ENCODE results near the gene CERS5.

Gene CERS5

GRCh38 chr12:50102131-50102531 is 65.0 kb downstream of the CERS5 start:
- DNase-seq (ENCODE audit: low read depth, low spot score): no peak
- no peak for TF ChIP-seq FOXP2 (optimal IDR thresholded peaks at IDR 0.05; ENCODE audit: control extremely low read depth, extremely low read length, insufficient read depth)
- no peak for TF ChIP-seq EZH2 (IDR thresholded peaks at IDR 0.05)
- TF ChIP-seq POLR2AphosphoS5 (IDR thresholded peaks at IDR 0.05; ENCODE audit: borderline replicate concordance, low read depth, low read length): no peak; the same call in 1 of the 2 replicates
- 0 out of 2 replicates have a peak overlapping the region, but pooled peaks have one; percentile 9 for H3K27ac ChIP-seq
- no peak overlapping the region for H3K9ac ChIP-seq (ENCODE audit: insufficient read length)
- H3K4me3 ChIP-seq: no peak overlapping the region
- peaks cover 37% of the 10 kb centered on the region; the same call in 1 of the 2 replicates for H3K36me3 ChIP-seq (ENCODE audit: insufficient read depth, low read length)
- H3K9me3 ChIP-seq (ENCODE audit: low read depth, low read length): no peaks in the 10 kb centered on the region

GRCh38 chr12:50101663-50102062 is 65.5 kb downstream of the CERS5 start:
- H3K9me3 ChIP-seq (ENCODE audit: low read depth, low read length): no peaks in the 10 kb centered on the region
- TF ChIP-seq EZH2 (IDR thresholded peaks at IDR 0.05) (no peak), POLR2AphosphoS5 (IDR thresholded peaks at IDR 0.05; ENCODE audit: borderline replicate concordance, low read depth, low read length) (no peak), FOXP2 (optimal IDR thresholded peaks at IDR 0.05; ENCODE audit: control extremely low read depth, extremely low read length, insufficient read depth) (no peak)
- peaks cover 42% of the 10 kb centered on the region for H3K36me3 ChIP-seq (ENCODE audit: insufficient read depth, low read length)
- H3K27ac ChIP-seq: 0 out of 2 replicates have a peak overlapping the region, but pooled peaks have one; percentile 73
- DNase-seq (ENCODE audit: low read depth, low spot score): no peak
- H3K9ac ChIP-seq (ENCODE audit: insufficient read length): no peak overlapping the region
- H3K4me3 ChIP-seq: no peak overlapping the region

GRCh38 chr12:50100561-50100960 is 66.6 kb downstream of the CERS5 start:
- Histone ChIP-seq H3K27ac (peak overlapping the region; percentile 36; the same call in 1 of the 2 replicates), H3K9me3 (ENCODE audit: low read depth, low read length) (no peaks in the 10 kb centered on the region), H3K36me3 (ENCODE audit: insufficient read depth, low read length) (peaks cover 53% of the 10 kb centered on the region), H3K9ac (ENCODE audit: insufficient read length) (no peak overlapping the region), H3K4me3 (no peak overlapping the region)
- no peak for DNase-seq (ENCODE audit: low read depth, low spot score)
- TF ChIP-seq FOXP2 (optimal IDR thresholded peaks at IDR 0.05; ENCODE audit: control extremely low read depth, extremely low read length, insufficient read depth): no peak
- no peak for TF ChIP-seq POLR2AphosphoS5 (IDR thresholded peaks at IDR 0.05; ENCODE audit: borderline replicate concordance, low read depth, low read length)
- TF ChIP-seq EZH2 (IDR thresholded peaks at IDR 0.05): no peak

- H3K27ac ChIP-seq: no peak overlapping the region
- H3K9ac ChIP-seq (ENCODE audit: insufficient read length): no peak overlapping the region
- no peak for DNase-seq (ENCODE audit: low read depth, low spot score)
- H3K36me3 ChIP-seq (ENCODE audit: insufficient read depth, low read length): peaks cover 64% of the 10 kb centered on the region
- no peaks in the 10 kb centered on the region for H3K9me3 ChIP-seq (ENCODE audit: low read depth, low read length)
- TF ChIP-seq EZH2 (IDR thresholded peaks at IDR 0.05) (no peak), FOXP2 (optimal IDR thresholded peaks at IDR 0.05; ENCODE audit: control extremely low read depth, extremely low read length, insufficient read depth) (no peak), POLR2AphosphoS5 (IDR thresholded peaks at IDR 0.05; ENCODE audit: borderline replicate concordance, low read depth, low read length) (no peak)
- no peak overlapping the region for H3K4me3 ChIP-seq
Observed at GRCh38 chr12:50099302-50100008, 67.7 kb downstream of the CERS5 start.

GRCh38 chr12:50097952-50098351 is 69.2 kb downstream of the CERS5 start:
- H3K9ac ChIP-seq (ENCODE audit: insufficient read length): no peak overlapping the region
- TF ChIP-seq POLR2AphosphoS5 (IDR thresholded peaks at IDR 0.05; ENCODE audit: borderline replicate concordance, low read depth, low read length): no peak
- TF ChIP-seq EZH2 (IDR thresholded peaks at IDR 0.05): no peak
- TF ChIP-seq FOXP2 (optimal IDR thresholded peaks at IDR 0.05; ENCODE audit: control extremely low read depth, extremely low read length, insufficient read depth): no peak
- no peak for DNase-seq (ENCODE audit: low read depth, low spot score)
- no peak overlapping the region for H3K4me3 ChIP-seq
- H3K36me3 ChIP-seq (ENCODE audit: insufficient read depth, low read length): peaks cover 76% of the 10 kb centered on the region
- H3K27ac ChIP-seq: no peak overlapping the region
- no peaks in the 10 kb centered on the region for H3K9me3 ChIP-seq (ENCODE audit: low read depth, low read length)

- no peak overlapping the region for H3K4me3 ChIP-seq
- no peak overlapping the region for H3K9ac ChIP-seq (ENCODE audit: insufficient read length)
- no peak overlapping the region for H3K27ac ChIP-seq
- DNase-seq (ENCODE audit: low read depth, low spot score): no peak
- H3K9me3 ChIP-seq (ENCODE audit: low read depth, low read length): no peaks in the 10 kb centered on the region
- TF ChIP-seq FOXP2 (optimal IDR thresholded peaks at IDR 0.05; ENCODE audit: control extremely low read depth, extremely low read length, insufficient read depth) (no peak), POLR2AphosphoS5 (IDR thresholded peaks at IDR 0.05; ENCODE audit: borderline replicate concordance, low read depth, low read length) (no peak), EZH2 (IDR thresholded peaks at IDR 0.05) (no peak)
- H3K36me3 ChIP-seq (ENCODE audit: insufficient read depth, low read length): peaks cover 85% of the 10 kb centered on the region
Observed at GRCh38 chr12:50090391-50090790, 76.8 kb downstream of the CERS5 start.

- no peak for DNase-seq (ENCODE audit: low read depth, low spot score)
- H3K27ac ChIP-seq: no peak overlapping the region
- H3K4me3 ChIP-seq: no peak overlapping the region
- no peaks in the 10 kb centered on the region for H3K9me3 ChIP-seq (ENCODE audit: low read depth, low read length)
- no peak overlapping the region for H3K9ac ChIP-seq (ENCODE audit: insufficient read length)
- peaks cover 78% of the 10 kb centered on the region for H3K36me3 ChIP-seq (ENCODE audit: insufficient read depth, low read length)
- TF ChIP-seq FOXP2 (optimal IDR thresholded peaks at IDR 0.05; ENCODE audit: control extremely low read depth, extremely low read length, insufficient read depth) (no peak), POLR2AphosphoS5 (IDR thresholded peaks at IDR 0.05; ENCODE audit: borderline replicate concordance, low read depth, low read length) (no peak), EZH2 (IDR thresholded peaks at IDR 0.05) (no peak)
Observed at GRCh38 chr12:50089730-50090129, 77.4 kb downstream of the CERS5 start.

- Histone ChIP-seq H3K4me3 (no peak overlapping the region), H3K27ac (no peak overlapping the region), H3K36me3 (ENCODE audit: insufficient read depth, low read length) (peaks cover 69% of the 10 kb centered on the region), H3K9ac (ENCODE audit: insufficient read length) (no peak overlapping the region), H3K9me3 (ENCODE audit: low read depth, low read length) (no peaks in the 10 kb centered on the region)
- DNase-seq (ENCODE audit: low read depth, low spot score): no peak
- no peak for TF ChIP-seq EZH2 (IDR thresholded peaks at IDR 0.05)
- TF ChIP-seq POLR2AphosphoS5 (IDR thresholded peaks at IDR 0.05; ENCODE audit: borderline replicate concordance, low read depth, low read length): no peak
- TF ChIP-seq FOXP2 (optimal IDR thresholded peaks at IDR 0.05; ENCODE audit: control extremely low read depth, extremely low read length, insufficient read depth): no peak
Observed at GRCh38 chr12:50088577-50089335, 78.4 kb downstream of the CERS5 start.

All from SK-N-MC (cell line).